ENCODE data around the gene PRRG4.

DNA sequence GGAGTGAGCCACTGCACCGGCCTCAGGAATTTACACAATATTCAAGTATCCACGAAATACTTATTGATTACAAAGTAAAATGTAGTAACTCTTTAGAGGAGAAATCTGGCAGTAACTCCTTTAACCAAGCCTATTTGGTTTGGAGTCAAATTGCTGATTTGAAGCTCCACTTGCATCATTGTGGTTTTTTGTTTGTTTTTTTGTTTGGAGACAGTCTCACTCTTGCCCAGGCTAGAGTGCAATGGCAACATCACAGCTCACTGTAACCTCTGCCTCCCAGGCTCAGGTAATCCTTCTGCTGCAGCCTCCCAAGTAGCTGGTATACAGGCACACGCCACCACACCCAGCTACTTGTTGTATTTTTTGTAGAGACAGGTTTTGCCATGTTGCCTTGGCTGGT lies 56.5 kb downstream of the PRRG4 start:
- TF ChIP-seq, protein P1, sequence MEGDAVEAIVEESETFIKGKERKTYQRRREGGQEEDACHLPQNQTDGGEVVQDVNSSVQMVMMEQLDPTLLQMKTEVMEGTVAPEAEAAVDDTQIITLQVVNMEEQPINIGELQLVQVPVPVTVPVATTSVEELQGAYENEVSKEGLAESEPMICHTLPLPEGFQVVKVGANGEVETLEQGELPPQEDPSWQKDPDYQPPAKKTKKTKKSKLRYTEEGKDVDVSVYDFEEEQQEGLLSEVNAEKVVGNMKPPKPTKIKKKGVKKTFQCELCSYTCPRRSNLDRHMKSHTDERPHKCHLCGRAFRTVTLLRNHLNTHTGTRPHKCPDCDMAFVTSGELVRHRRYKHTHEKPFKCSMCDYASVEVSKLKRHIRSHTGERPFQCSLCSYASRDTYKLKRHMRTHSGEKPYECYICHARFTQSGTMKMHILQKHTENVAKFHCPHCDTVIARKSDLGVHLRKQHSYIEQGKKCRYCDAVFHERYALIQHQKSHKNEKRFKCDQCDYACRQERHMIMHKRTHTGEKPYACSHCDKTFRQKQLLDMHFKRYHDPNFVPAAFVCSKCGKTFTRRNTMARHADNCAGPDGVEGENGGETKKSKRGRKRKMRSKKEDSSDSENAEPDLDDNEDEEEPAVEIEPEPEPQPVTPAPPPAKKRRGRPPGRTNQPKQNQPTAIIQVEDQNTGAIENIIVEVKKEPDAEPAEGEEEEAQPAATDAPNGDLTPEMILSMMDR (conservative IDR thresholded peaks at IDR 0.05; ENCODE audit: low read length) = no peak
- TF ChIP-seq EZH2phosphoT487 (IDR thresholded peaks at IDR 0.05; ENCODE audit: borderline replicate concordance) = no peak
